Endothelial cell of umbilical vein (primary cell): ENCODE data around the gene LONP2. TPM values are rescaled to one million over a fixed set of nuclear protein-coding genes. Genes with fewer than 3 reads are reported as not detected.
"Not testable (repeated sequence)": the region's sequence is repeated elsewhere in the genome, so short reads cannot be mapped to it uniquely, and the experiment has no call there.

ENCODE experiments used
- BruUV-seq: library from RNA; stranded (reverse); fragments of 400-500 nt; replicated peaks from 2 replicates; lab custom pipeline; 2021; lab: Mats Ljungman, UMichigan
- CTCF ChIA-PET: fragments of 300-600, 350-600 bp; sonication (Branson Sonifier 250); formaldehyde crosslinking; loops from one replicate; lab custom pipeline; 2021; ENCODE audit warnings: antibody characterized with exemption, inconsistent platforms; lab: Charles Lee
- POLR2A ChIA-PET: fragments of 300-600, 350-600 bp; sonication (Branson Sonifier 250); formaldehyde crosslinking; loops from one replicate; lab custom pipeline; 2021; ENCODE audit warnings: antibody characterized with exemption, inconsistent platforms; lab: Charles Lee
- DNase-seq: peaks from one replicate; pipeline ENCODE4 v3.0.0-alpha.2; 2011; ENCODE audit warnings: low read depth, low spot score
- FAIRE-seq: peaks from 2 replicates; lab custom pipeline; 2011; peaks lifted over from hg19 to GRCh38; lab: Jason Lieb, UNC
- H2AFZ ChIP-seq: 2 replicates; pipeline ENCODE4 v1.6.0; 2012; ENCODE audit warnings: low read depth, low read length, control low read depth, inconsistent platforms
- H3K27ac ChIP-seq: 2 replicates; pipeline ENCODE4 v1.5.1; 2011; ENCODE audit warnings: low read depth, mild to moderate bottlenecking, control low read depth, low read length, moderate library complexity; ENCODE audit not compliant: insufficient read depth
- H3K27me3 ChIP-seq, 2 experiments: 2 replicates each; pipeline versions ENCODE4 v1.6.0 to v1.6.1; 2011; ENCODE audit warnings: low read length in 2 of 2, mixed read lengths in 1 of 2; ENCODE audit not compliant: control insufficient read depth in 2 of 2, insufficient read depth in 2 of 2
- H3K36me3 ChIP-seq, 2 experiments: 2 replicates in 1 of 2; 3 replicates in 1 of 2; pipeline ENCODE4 v1.5.1; 2011; ENCODE audit warnings: low read length in 2 of 2, mild to moderate bottlenecking in 1 of 2, moderate library complexity in 1 of 2; ENCODE audit not compliant: control insufficient read depth in 2 of 2, insufficient read depth in 2 of 2; ENCODE audit errors: extremely low read depth in 1 of 2
- H3K4me1 ChIP-seq: 3 replicates; pipeline ENCODE4 v1.5.1; 2011; ENCODE audit warnings: mild to moderate bottlenecking, low read length; ENCODE audit not compliant: control insufficient read depth, insufficient read depth; ENCODE audit errors: extremely low read depth
- H3K4me2 ChIP-seq: 2 replicates; pipeline ENCODE4 v1.6.1; 2011; ENCODE audit warnings: low read length, control low read depth, mixed read lengths; ENCODE audit not compliant: insufficient read depth
- H3K4me3 ChIP-seq, 3 experiments: fragments of 200-600 bp in 1 of 3; sonication (generic), shearing (Covaris generic) in 1 of 3; replicated peaks in 1 of 3; 2 replicates each; pipeline ENCODE4 v1.5.1; 2011 to 2016; ENCODE audit warnings: control low read depth in 3 of 3, low read length in 3 of 3, mild to moderate bottlenecking in 2 of 3, inconsistent platforms in 1 of 3, low read depth in 1 of 3, moderate library complexity in 1 of 3; ENCODE audit not compliant: insufficient read depth in 1 of 3
- H3K79me2 ChIP-seq: 2 replicates; pipeline ENCODE4 v1.6.0; 2012; ENCODE audit warnings: low read length, inconsistent platforms; ENCODE audit not compliant: control insufficient read depth, insufficient read depth
- H3K9ac ChIP-seq: replicated peaks from 2 replicates; pipeline ENCODE3; 2011; ENCODE audit warnings: low read length, control low read depth; ENCODE audit not compliant: insufficient read depth; ENCODE audit errors: extremely low read depth
- H3K9me1 ChIP-seq: replicated peaks from 3 replicates; pipeline ENCODE4 v1.6.0; 2011; ENCODE audit warnings: mild to moderate bottlenecking, low read length; ENCODE audit not compliant: control insufficient read depth, insufficient read depth; ENCODE audit errors: extremely low read depth
- H3K9me3 ChIP-seq: replicated peaks from 2 replicates; pipeline ENCODE4 v1.5.1; 2012; ENCODE audit warnings: low read length, inconsistent platforms; ENCODE audit not compliant: control insufficient read depth, insufficient read depth
- H4K20me1 ChIP-seq: replicated peaks from 2 replicates; pipeline ENCODE3; 2011; ENCODE audit warnings: mild to moderate bottlenecking, low read length; ENCODE audit not compliant: control insufficient read depth, insufficient read depth; ENCODE audit errors: extremely low read depth
- EZH2 ChIP-seq: IDR thresholded peaks from 2 replicates; pipeline ENCODE4 v1.6.1; 2012; ENCODE audit warnings: borderline replicate concordance, low read depth, mild to moderate bottlenecking, moderate library complexity, low read length, inconsistent platforms; ENCODE audit not compliant: severe bottlenecking
- FOS ChIP-seq: IDR thresholded peaks from 2 replicates; pipeline ENCODE4 v1.6.1; 2011; ENCODE audit warnings: mild to moderate bottlenecking, low read length, moderate library complexity, borderline replicate concordance; ENCODE audit not compliant: insufficient read depth
- GATA2 ChIP-seq: IDR thresholded peaks from 2 replicates; pipeline ENCODE4 v1.7.0; 2011; ENCODE audit warnings: low read depth, mild to moderate bottlenecking, moderate library complexity, mixed read lengths, low read length; ENCODE audit not compliant: insufficient read length, insufficient read depth
- JUN ChIP-seq: IDR thresholded peaks from 2 replicates; pipeline ENCODE4 v1.6.1; 2011; ENCODE audit warnings: borderline replicate concordance, low read depth; ENCODE audit not compliant: insufficient read length, insufficient read depth
- POLR2A ChIP-seq: IDR thresholded peaks from 2 replicates; pipeline ENCODE4 v1.6.1; 2012; ENCODE audit warnings: low read depth, mild to moderate bottlenecking, control low read depth, low read length
- POLR2AphosphoS5 ChIP-seq: IDR thresholded peaks from 2 replicates; pipeline ENCODE4 v1.6.1; 2012; ENCODE audit warnings: low read depth, mild to moderate bottlenecking, control low read depth, low read length, moderate library complexity; ENCODE audit not compliant: insufficient read depth
- dilution Hi-C: fragments of 300-500 bp; cut with MboI; formaldehyde crosslinking; loops from one replicate; pipeline ENCODE4 v1.15.0; 2019; ENCODE audit warnings: low sequenced_read_pairs; ENCODE audit not compliant: extremely low pct_ligation_motif_present
- intact Hi-C: fragments of 100-400 bp; cut with micrococcal nuclease; formaldehyde crosslinking; loops from one replicate; pipeline ENCODE4 v1.10.0; 2022
- polyA plus RNA-seq, 4 experiments: library from polyadenylated mRNA; depleted of rRNA in 3 of 4; stranded (reverse) in 3 of 4; unstranded in 1 of 4; fragments of >200 nt; gene quantifications; 2 replicates each; pipeline versions ENCODE4 v1.2.1 to v1.2.3, GENCODE V29; 2011 to 2012; ENCODE audit warnings: missing spikeins in 1 of 4
- total RNA-seq: library from RNA; stranded (reverse); gene quantifications from 2 replicates; pipeline ENCODE4 v1.2.3, GENCODE V29; 2021

Gene LONP2
- total and polyA plus RNA-seq, 2 donors (not counting 3 experiments of a cell fraction or from before 2014, with no cell fraction given) = 13.5 to 38.4 TPM

DNA sequence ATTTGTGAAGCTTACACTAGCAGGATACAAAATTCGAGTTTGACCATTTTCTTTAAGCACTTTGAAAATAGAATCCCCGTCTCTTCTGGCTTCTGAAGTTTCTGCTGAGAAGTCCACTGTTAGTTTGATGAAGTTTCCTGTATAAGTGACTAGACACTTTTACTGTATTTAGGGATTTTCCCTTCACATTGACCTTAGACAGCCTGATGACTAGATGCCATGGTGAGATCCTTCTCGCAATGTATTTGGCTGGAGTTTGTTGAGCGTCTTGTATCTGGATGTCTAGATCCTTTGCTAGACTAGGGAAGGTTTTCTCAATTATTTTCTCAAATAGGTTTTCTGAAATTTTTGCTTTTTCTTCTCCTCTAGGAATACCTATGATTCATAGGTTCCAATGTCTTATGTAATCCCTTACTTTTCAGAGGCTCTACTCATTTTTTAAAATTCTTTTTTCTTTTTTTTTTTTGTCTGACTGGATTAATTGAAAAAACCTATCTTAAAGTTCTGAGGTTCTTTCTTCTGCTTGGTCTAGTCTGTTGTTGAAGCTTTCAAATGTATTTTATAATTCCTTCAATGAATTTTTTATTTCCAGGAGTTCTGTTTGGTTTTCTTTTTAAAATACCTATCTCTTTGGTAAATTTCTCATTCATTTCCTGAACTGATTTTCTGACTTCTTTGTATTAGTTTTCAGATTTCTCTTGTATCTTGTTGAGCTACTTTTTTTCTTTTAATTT lies 67.0 kb downstream of the LONP2 start:
- intact Hi-C loops (no loop called here), dilution Hi-C loops (no loop called here)
- Histone ChIP-seq H3K4me3 (no peak overlapping the region), H2AFZ (no peak overlapping the region), H3K27ac (no peak overlapping the region), H3K4me1 (no peaks in the 10 kb centered on the region), H4K20me1 (no peaks in the 10 kb centered on the region), H3K9me1 (no peaks in the 10 kb centered on the region), H3K9me3 (peaks cover 4% of the 10 kb centered on the region), H3K9ac (no peak overlapping the region), H3K36me3 (no peaks in the 10 kb centered on the region), H3K79me2 (no peaks in the 10 kb centered on the region), H3K4me2 (no peak overlapping the region), H3K27me3 (no peaks in the 10 kb centered on the region)
- no TSS peak for BruUV-seq
- CTCF ChIA-PET = interaction anchor here (0.5 kb wide), 1 partner anchor 12 kb away, joined by 3 read pairs; no protein-coding TSS in a partner anchor
- FAIRE-seq (no peak), DNase-seq (no peak)
- POLR2A ChIA-PET = no interaction called here
- TF ChIP-seq EZH2 (no peak), FOS (no peak), POLR2AphosphoS5 (no peak), GATA2 (no peak), JUN (no peak), POLR2A (no peak)

DNA sequence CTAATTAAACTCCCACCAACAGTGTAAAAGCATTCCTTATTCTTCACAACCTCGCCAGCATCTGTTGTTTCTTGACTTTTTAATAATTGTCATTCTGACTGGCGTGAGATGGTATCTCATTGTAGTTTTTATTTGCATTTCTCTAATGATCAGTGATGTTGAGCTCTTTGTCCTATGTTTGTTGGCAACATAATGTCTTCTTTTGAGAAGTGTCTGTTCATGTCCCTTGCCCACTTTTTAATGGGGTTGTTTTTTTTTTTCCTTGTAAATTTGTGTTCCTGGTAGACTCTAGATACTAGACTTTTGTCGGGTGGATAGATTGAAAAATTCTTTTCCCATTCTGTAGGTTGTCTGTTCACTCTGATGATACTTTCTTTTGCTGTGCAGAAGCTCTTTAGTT lies 69.8 kb downstream of the LONP2 start:
- not testable (repeated sequence) for FAIRE-seq, BruUV-seq
- CTCF ChIA-PET = interaction anchor here (1.4 to 1.6 kb wide), 2 partner anchors 309 to 317 kb away, joined by 4 read pairs; no protein-coding TSS in a partner anchor

More for the DNA sequence above, 69.8 kb downstream of the LONP2 start:
- DNase-seq, dilution Hi-C loops, H4K20me1 ChIP-seq, H3K4me3 ChIP-seq, H3K27me3 ChIP-seq, H3K79me2 ChIP-seq, H2AFZ ChIP-seq, H3K36me3 ChIP-seq, H3K9me3 ChIP-seq, H3K4me2 ChIP-seq, intact Hi-C loops, POLR2A ChIA-PET, H3K27ac ChIP-seq, H3K9me1 ChIP-seq, H3K9ac ChIP-seq: not testable (repeated sequence)
- H3K4me1 ChIP-seq = peaks cover 19% of the 10 kb centered on the region
